Measurements from ENCODE around the gene RACGAP1. TPM values are rescaled to one million over a fixed set of nuclear protein-coding genes. Genes with fewer than 3 reads are reported as not detected.

The RACGAP1 gene
- total and polyA plus RNA-seq, 2 experiments from 2014 or later = 19.0 to 52.8 TPM

DNA sequence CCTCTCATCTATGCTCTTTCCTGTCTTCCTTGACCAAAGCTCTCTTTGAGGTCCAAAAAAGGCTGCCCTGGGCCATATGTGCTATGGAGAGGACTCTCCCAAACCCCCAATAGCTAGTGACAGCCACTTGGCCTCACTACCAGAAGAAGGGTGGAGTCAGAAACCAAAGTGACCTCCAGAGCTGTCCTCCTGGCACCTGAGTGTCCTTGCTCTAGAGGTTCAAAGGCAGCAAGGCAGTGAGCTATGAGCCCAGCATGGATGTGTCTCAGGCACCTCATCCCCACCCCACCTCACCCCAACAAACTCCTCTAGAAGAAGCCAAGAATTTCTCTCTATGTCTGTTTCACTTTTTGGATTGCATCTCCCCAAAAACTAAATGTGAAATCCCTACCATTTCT lies 67.7 kb downstream of the RACGAP1 start (continued):
- TF ChIP-seq, protein P1, sequence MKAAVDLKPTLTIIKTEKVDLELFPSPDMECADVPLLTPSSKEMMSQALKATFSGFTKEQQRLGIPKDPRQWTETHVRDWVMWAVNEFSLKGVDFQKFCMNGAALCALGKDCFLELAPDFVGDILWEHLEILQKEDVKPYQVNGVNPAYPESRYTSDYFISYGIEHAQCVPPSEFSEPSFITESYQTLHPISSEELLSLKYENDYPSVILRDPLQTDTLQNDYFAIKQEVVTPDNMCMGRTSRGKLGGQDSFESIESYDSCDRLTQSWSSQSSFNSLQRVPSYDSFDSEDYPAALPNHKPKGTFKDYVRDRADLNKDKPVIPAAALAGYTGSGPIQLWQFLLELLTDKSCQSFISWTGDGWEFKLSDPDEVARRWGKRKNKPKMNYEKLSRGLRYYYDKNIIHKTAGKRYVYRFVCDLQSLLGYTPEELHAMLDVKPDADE (IDR thresholded peaks at IDR 0.05) = no peak
- TF ChIP-seq STAT1 (IDR thresholded peaks at IDR 0.05; ENCODE audit: unreplicated experiment) (no peak), NANOG (IDR thresholded peaks at IDR 0.05; ENCODE audit: borderline replicate concordance) (no peak), EZH2 (IDR thresholded peaks at IDR 0.05; ENCODE audit: low read depth, unreplicated experiment) (no peak), ZNF331 (CRISPR knock-in tag; IDR thresholded peaks at IDR 0.05; ENCODE audit: low read depth) (no peak), ZNF114 (CRISPR knock-in tag; IDR thresholded peaks at IDR 0.05) (no peak), CREB1 (CRISPR knock-in tag; IDR thresholded peaks at IDR 0.05; ENCODE audit: low read depth) (no peak), EZH2phosphoT487 (IDR thresholded peaks at IDR 0.05; ENCODE audit: unreplicated experiment) (no peak), JUNB (IDR thresholded peaks at IDR 0.05; ENCODE audit: unreplicated experiment) (no peak)
- TF ChIP-seq, protein P2, sequence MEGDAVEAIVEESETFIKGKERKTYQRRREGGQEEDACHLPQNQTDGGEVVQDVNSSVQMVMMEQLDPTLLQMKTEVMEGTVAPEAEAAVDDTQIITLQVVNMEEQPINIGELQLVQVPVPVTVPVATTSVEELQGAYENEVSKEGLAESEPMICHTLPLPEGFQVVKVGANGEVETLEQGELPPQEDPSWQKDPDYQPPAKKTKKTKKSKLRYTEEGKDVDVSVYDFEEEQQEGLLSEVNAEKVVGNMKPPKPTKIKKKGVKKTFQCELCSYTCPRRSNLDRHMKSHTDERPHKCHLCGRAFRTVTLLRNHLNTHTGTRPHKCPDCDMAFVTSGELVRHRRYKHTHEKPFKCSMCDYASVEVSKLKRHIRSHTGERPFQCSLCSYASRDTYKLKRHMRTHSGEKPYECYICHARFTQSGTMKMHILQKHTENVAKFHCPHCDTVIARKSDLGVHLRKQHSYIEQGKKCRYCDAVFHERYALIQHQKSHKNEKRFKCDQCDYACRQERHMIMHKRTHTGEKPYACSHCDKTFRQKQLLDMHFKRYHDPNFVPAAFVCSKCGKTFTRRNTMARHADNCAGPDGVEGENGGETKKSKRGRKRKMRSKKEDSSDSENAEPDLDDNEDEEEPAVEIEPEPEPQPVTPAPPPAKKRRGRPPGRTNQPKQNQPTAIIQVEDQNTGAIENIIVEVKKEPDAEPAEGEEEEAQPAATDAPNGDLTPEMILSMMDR (conservative IDR thresholded peaks at IDR 0.05; ENCODE audit: low read depth in 2 of 2) = no peak
- TF ChIP-seq, protein P3, sequence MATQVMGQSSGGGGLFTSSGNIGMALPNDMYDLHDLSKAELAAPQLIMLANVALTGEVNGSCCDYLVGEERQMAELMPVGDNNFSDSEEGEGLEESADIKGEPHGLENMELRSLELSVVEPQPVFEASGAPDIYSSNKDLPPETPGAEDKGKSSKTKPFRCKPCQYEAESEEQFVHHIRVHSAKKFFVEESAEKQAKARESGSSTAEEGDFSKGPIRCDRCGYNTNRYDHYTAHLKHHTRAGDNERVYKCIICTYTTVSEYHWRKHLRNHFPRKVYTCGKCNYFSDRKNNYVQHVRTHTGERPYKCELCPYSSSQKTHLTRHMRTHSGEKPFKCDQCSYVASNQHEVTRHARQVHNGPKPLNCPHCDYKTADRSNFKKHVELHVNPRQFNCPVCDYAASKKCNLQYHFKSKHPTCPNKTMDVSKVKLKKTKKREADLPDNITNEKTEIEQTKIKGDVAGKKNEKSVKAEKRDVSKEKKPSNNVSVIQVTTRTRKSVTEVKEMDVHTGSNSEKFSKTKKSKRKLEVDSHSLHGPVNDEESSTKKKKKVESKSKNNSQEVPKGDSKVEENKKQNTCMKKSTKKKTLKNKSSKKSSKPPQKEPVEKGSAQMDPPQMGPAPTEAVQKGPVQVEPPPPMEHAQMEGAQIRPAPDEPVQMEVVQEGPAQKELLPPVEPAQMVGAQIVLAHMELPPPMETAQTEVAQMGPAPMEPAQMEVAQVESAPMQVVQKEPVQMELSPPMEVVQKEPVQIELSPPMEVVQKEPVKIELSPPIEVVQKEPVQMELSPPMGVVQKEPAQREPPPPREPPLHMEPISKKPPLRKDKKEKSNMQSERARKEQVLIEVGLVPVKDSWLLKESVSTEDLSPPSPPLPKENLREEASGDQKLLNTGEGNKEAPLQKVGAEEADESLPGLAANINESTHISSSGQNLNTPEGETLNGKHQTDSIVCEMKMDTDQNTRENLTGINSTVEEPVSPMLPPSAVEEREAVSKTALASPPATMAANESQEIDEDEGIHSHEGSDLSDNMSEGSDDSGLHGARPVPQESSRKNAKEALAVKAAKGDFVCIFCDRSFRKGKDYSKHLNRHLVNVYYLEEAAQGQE (IDR thresholded peaks at IDR 0.05; ENCODE audit: unreplicated experiment) = no peak

DNA sequence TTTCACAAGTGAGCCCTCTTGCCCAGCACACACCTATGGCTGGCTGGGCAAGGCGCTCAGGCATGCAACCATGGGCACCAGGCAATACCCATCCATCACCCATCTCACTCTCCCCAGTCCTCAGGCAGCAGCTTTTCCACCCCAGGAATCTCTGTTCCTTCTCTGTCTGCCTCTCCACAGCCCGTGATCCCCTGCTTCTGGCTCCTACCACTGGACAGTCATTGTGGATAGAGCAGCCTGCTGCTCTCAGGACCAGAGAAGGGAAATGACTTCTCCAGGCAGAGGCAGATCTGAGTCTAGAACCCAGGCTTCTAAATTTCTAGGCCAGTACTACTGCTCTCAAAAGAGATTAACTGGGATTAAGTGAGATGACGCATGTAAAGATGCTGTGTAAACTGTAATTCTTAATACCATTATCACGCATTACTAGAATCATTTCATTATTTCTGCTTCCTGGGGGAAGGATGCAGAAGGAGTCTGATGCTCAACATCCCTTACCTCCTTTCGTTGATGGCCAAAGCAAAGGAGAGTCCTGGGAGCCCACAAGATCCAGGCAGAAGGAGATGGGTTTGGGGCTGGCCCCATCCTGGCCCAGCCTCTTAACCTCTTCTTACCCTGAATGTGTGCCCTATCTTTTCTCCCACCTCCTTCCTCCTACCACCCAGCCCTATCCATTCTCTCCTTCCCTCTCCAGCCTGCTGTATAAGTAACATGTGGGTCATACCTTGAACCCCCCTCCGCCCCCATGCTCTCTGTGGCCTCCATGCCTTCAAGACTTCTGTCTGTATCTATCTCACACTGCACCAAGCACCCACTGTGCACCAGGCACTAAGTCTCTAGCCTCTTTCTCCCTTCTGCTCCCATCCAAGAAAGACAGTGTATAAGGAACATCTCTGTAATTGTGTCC lies 68.4 kb downstream of the RACGAP1 start:
- H3K27me3 ChIP-seq (ENCODE audit: insufficient read depth) = peaks cover 68% of the 10 kb centered on the region
- no peak for TF ChIP-seq JUNB (IDR thresholded peaks at IDR 0.05; ENCODE audit: unreplicated experiment)

More for the DNA sequence above, 68.4 kb downstream of the RACGAP1 start:
- peaks cover 35% of the 10 kb centered on the region for H3K4me1 ChIP-seq (ENCODE audit: insufficient read depth)
- H4K20me1 ChIP-seq (replicated peaks; ENCODE audit: insufficient read depth) = no peaks in the 10 kb centered on the region
- no peak overlapping the region for H3K4me3 Mint-ChIP-seq
- H3K4me2 ChIP-seq = no peak overlapping the region
- H3K36me3 ChIP-seq (ENCODE audit: insufficient read depth) = no peaks in the 10 kb centered on the region; the same call in 1 of the 2 replicates
- DNase-seq (ENCODE audit: low spot score) = no peak
- H3F3A ChIP-seq (replicated peaks; ENCODE audit: low read depth) = no peaks in the 10 kb centered on the region
- no peak overlapping the region for H3K27ac ChIP-seq (ENCODE audit: low read depth)
- H3K9me2 ChIP-seq (ENCODE audit: insufficient read depth) = no peaks in the 10 kb centered on the region
- H3K4me1 Mint-ChIP-seq = peaks cover 29% of the 10 kb centered on the region
- peaks cover 5% of the 10 kb centered on the region; the same call in 1 of the 3 replicates for H3K36me3 Mint-ChIP-seq (ENCODE audit: low read depth)
- peaks cover 37% of the 10 kb centered on the region for H3K27me3 Mint-ChIP-seq (ENCODE audit: insufficient read depth, low read depth, poor library complexity)
- ATAC-seq = no peak
- H3K4me3 ChIP-seq = no peak overlapping the region
- H3K9me3 Mint-ChIP-seq = peaks cover 6% of the 10 kb centered on the region; the same call in 2 of the 3 replicates
- no peaks in the 10 kb centered on the region for H3K79me2 ChIP-seq (replicated peaks; ENCODE audit: insufficient read depth)
- H3K27ac Mint-ChIP-seq = no peak overlapping the region
- H2AFZ ChIP-seq = no peak overlapping the region

Measured in GM23338 (cell line).